Activated CD8-positive, alpha-beta memory T cell treated with anti-CD3 and anti-CD28 coated beads, Interleukin-2, amount 50 U/mL, for 24 hours (primary cell): ENCODE data around the gene POLR2M.

Source experiments
- DNase-seq: peaks from one replicate; pipeline ENCODE4 v3.0.0-alpha.2; 2020; ENCODE audit errors: extremely low read depth

POLR2M gene

GRCh38 chr15:57691082-57691481 lies 15.4 kb upstream of the POLR2M start:
- DNase-seq, result no peak

GRCh38 chr15:57692709-57693108 lies 13.8 kb upstream of the POLR2M start:
- DNase-seq, result no peak

- no peak for DNase-seq
These were observed 12.2 kb upstream of the POLR2M start for GRCh38 chr15:57694279-57694678.

- DNase-seq, result no peak
These were observed 10.4 kb upstream of the POLR2M start for GRCh38 chr15:57696146-57696545.

GRCh38 chr15:57697588-57697987 lies 8.9 kb upstream of the POLR2M start:
- no peak for DNase-seq

GRCh38 chr15:57698243-57698642 lies 8.3 kb upstream of the POLR2M start:
- DNase-seq, result no peak

GRCh38 chr15:57698991-57699390 lies 7.5 kb upstream of the POLR2M start:
- DNase-seq, result no peak

GRCh38 chr15:57703387-57703786 lies 3.1 kb upstream of the POLR2M start:
- DNase-seq, result no peak

GRCh38 chr15:57704441-57704840 lies 2.1 kb upstream of the POLR2M start:
- DNase-seq, result no peak

- DNase-seq, result no peak
These were observed 639 bp upstream of the POLR2M start for GRCh38 chr15:57705746-57706404.

- no peak for DNase-seq
These were observed 1.5 kb downstream of the POLR2M start for GRCh38 chr15:57708047-57708446.

GRCh38 chr15:57718309-57718708 lies 11.8 kb downstream of the POLR2M start:
- no peak for DNase-seq

- DNase-seq, result no peak
These were observed 14.4 kb downstream of the POLR2M start for GRCh38 chr15:57720867-57721266.

- DNase-seq, result no peak
These were observed 19.9 kb downstream of the POLR2M start for GRCh38 chr15:57726411-57726810.

GRCh38 chr15:57727031-57727430 lies 20.5 kb downstream of the POLR2M start:
- no peak for DNase-seq

GRCh38 chr15:57728436-57728835 lies 21.9 kb downstream of the POLR2M start:
- DNase-seq, result no peak

GRCh38 chr15:57730876-57731275 lies 24.4 kb downstream of the POLR2M start:
- no peak for DNase-seq

- no peak for DNase-seq
These were observed 25.1 kb downstream of the POLR2M start for GRCh38 chr15:57731530-57732103.

GRCh38 chr15:57732526-57733331 lies 26.2 kb downstream of the POLR2M start:
- peak; percentile 17 for DNase-seq

- DNase-seq, result no peak
These were observed 28.3 kb downstream of the POLR2M start for GRCh38 chr15:57734860-57735259.

- no peak for DNase-seq
These were observed 28.9 kb downstream of the POLR2M start for GRCh38 chr15:57735431-57735830.

GRCh38 chr15:57735891-57736290 lies 29.4 kb downstream of the POLR2M start:
- DNase-seq, result no peak

- DNase-seq, result no peak
These were observed 30.1 kb downstream of the POLR2M start for GRCh38 chr15:57736591-57736990.
